Non-pigmented ciliary epithelial cell (primary cell): ENCODE results near the gene INAFM2.

ENCODE experiments used
- DNase-seq: peaks from one replicate; pipeline ENCODE4 v3.0.0-alpha.2; 2010; ENCODE audit warnings: low read depth

INAFM2 gene

DNA sequence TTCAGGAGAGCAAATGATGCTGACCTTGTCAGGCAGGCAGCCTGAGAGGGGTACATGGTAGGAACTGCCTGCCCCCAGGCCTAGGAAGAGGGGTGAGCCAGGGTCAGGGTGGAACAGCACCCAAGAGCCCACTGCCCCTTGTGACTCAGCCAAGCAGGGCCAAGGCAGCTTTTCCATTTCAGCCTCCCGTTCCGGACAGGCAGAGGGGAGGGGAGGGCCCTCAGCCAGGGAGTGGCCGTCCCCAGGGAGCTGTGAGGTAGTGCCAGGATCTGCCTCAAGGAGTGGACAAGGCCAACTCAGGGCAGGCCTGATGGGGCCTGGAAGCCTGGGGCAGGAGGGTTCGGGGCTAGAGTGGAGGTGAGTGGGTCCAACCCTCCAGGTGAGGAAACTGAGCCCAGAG lies 35.5 kb upstream of the INAFM2 start:
- no peak for DNase-seq

DNA sequence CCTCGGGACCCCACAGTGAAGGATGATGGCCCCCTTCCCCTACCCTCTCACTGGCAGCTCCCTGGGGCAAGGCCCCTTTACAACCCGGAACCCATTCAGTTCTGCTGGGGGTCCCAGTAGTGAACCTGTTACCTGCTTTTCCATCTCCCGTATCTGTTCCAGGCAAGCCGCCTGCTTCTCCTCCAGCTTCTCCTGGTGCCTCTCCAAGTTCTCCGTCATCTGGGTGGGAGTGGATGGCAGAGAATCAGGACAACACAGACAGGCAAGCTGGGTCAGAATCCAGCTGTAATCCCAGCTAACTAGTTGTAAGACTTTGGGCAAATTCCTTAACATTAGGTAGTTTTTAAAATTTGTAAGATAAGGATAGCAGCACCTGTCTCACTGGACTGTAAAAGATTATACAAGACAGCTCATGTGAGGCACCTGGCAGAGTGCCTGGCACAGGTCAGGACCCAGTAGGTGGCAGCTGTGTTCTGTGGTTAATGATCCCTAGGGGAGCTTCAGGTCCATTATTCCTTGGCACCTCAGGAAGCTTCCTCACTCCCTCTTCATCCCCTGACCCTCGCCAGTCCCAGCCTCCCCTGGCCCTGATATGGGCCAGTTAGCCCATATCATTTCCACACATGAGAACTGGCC lies 34.2 kb upstream of the INAFM2 start:
- DNase-seq, result no peak

DNA sequence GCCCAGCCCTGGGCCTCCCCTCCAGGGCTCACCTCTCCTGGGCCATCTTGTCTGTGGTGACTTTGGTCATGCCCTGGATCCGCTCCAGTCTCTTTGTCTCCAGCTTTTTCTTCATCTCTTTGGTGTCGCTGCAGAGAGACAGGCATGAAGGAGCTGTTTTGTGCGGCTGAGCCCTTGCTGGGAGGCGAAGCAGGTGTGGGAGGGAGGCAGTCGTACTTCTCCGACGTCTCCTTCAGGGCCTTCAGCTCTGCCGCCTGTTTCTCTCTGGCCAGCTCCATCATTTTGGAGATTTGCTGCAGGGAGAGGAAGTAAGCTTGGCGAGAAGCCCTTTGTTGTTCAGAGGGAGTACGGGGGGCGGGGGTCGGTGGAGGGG lies 33.0 kb upstream of the INAFM2 start:
- DNase-seq, result no peak

DNA sequence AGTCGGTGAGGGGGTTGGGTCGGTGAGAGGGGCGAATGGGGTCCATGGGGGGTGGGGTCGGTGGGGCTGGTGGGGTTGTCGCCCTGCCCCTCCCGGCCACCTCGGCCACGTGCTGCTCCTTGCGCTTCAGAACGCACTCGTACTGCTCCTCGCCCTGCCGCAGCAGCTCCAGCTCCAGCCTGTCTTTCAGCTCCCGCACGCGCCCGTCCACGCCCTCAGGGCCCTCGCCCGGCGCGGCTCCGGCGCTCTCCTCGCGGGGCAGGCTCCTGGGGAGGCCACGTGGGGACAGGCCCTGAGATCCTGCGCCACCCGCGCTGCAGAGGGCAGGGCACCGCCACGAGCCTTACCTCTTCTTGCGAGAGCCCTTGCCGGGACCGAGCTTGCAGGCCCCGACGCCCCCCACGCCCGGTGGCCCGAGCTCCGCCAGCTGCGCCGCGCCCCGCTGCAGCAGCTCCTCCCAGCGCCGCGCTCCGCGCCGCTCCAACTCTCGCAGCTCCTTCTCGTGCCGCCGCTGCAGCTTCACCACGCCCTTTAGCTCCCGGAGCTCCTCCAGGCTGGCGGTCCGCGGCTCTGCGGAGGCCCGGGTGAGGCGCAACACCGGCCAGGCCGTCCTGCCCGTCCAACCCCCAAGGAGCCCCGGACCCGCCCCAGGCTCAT lies 32.4 kb upstream of the INAFM2 start:
- DNase-seq, result no peak

DNA sequence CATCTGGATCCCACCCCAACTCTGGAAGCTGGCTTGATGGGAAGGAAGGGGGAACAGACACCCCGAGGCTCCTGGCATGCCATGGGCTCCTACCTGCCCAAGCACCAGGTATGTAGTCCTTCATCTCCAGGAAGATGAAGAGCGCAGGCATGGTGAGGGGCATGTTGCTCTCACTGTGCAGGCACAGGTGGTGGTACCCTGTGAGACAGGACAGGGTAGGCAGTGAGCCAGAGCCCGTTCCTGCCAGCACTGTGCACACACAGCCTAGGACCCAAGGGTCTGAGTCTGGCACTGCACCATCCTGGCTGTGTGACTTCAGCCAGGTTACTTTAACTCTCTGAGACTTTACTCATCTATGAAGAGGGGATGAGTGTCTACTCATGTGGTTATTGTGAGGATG lies 31.2 kb upstream of the INAFM2 start:
- no peak for DNase-seq

DNA sequence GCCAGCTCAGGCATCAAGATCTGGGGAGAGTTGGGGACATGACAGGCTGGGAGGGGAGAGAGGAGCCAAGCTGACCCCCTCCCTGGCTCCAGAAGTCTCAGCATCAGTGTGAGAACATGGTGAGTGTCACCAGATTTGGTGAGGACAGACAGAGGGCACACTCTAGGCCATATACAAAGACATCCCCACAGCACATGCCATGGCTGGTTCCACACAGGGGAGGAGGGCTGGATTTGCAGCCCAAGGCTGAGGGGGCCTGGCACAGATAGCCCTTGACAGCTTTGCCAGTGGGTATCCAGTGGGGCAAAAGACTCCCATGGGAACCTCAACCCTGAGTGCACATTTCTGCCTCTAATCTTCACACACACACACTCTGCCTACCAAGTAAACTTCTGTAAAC lies 30.5 kb upstream of the INAFM2 start:
- DNase-seq, result no peak

DNA sequence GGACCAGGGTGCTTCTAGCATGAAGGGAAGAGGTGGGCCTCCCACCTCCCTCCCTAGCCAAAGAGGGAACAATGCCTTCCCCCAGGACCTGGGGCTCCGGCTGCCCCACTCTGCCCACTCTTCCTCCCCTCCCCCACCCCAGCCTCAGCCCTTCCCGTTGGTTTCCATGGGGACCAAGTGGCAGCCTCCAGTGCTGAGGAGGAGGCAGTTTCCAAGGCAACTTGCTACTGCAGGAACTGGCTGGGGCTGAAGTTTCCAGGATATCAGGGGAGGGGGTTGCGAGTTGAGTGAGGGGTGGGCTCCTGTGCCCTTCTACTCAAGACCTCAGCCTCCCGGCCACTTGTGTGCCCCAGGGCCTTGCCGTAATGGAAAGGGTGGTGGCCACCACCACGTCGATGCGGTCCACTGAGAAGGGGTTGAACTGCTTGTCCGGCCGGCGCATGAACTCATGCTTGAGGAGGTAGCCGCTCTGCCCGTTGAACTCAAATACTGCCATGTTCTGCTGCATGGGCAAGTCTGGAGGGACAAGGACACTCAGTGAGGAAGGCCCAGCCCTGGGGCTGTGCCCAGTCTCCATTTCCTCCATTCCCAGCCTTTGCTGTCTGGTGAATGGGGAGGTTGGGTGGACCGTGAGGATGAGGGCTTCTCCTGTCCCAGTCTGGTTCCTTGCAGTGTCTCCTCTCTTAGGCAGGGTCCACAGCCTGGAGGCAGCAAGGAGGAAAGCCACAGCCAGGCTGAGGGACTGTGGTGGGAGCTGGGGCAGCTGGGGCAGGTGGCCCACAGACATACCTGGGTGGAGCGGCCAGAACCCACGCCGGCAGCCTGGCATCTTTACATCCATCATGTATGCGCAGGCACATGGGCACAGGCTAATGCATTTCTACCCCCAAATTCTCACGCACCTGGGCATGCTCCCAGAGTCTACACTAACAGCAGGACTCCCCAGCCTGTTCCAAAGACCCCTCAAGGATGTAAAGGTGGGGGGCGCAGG lies 29.3 kb upstream of the INAFM2 start:
- DNase-seq, result no peak

DNA sequence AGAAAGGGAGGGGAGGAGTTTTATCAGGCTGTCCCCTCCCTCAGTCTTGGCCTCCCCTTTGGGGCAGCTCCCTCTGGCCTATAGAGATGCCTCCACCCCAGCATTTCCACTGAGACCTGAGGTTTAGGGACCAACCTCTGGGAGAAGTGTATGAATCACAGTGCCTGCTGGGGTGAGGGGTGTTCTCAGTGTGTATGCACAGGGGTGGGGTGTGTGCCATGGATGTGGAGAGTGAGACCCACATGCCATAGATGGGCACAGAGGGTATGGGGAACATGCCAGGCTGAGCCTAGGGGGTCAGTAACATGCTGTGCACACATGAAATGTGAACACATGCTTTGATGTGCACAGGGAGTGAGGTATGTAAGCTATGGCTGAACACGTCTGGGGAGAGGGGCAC lies 28.2 kb upstream of the INAFM2 start:
- DNase-seq, result no peak

DNA sequence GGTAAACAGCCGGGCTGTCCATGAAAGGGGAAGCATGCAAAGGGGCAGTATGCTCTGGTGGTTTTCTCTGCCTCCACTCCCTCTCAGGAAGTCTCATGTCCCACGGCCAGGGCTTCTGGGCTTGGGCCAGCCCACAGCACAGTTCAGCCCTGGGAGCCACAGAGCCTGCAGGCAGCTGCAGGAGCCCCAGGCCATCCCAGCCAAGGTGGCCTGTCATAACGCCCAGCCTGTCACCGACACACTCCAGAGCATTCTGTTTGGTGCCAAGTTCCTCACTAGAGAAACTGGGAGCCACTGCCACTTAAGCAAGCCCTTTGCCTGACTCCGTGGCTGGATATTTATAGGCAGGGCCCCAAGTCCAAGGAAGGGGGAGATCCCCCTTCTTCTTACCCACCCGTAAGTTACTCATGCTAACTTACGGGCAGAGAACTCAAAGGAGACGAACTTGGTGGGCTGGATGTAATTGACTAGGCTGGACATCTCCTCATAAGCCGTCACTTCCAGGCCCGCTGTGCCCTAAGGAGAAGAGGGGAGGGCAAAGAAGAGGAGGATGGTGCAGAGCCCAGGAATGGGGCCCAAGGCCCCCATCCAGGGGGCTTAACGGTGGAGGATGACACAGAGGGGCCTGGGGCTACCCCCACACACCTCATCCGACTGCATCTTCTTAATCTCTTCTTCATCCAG lies 27.5 kb upstream of the INAFM2 start:
- no peak for DNase-seq

DNA sequence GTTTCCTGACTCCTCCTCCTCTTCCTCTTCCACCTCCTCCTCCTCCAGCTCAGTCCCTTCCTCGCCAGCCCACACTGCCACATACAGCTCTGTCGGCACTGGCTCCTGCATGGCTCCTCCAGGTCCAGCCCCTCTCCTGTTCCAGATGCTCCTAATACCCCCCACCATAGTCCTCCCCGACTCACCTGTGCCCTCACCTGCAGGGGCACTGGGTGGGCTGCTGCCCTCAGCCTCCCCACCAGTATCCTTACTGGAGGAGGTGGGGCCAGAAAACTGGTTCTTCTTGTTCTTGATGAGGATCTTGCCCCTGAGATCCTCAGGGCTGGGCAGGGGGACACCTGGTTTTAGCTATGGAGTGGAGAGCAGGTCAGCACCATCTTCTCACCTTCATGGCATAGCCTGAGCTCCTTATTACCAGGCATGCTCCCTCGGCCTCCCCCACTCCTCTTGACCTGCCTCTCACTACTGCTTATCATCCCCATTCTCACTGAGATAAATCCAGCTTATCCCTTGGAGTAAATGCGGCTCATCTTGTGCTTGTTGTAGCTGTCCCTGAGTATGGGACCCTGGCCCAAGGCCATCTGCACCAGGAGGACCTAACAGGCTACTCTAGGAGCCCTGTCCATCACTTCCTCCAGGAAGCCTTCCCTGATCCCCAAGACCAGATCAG lies 26.8 kb upstream of the INAFM2 start:
- DNase-seq, result no peak

DNA sequence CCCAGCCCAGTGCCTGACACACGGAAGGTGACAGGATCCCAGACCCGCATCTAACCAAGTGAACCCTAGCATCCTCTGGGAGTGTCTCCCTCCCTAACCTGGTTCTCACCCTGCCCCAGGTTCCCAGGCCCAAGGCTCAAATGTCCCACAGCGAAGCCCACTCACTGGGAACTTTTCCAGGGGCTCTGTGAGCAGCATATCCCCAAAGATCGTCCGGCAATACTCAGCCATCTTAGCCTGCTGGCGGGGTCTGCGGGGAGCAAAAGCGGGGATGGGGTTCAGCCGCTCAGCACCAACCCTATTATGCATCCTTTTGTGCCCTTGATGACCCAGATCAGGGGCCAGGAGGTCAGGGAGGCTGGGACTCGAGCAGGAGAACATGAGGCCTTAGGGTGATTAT lies 26.1 kb upstream of the INAFM2 start:
- no peak for DNase-seq

DNA sequence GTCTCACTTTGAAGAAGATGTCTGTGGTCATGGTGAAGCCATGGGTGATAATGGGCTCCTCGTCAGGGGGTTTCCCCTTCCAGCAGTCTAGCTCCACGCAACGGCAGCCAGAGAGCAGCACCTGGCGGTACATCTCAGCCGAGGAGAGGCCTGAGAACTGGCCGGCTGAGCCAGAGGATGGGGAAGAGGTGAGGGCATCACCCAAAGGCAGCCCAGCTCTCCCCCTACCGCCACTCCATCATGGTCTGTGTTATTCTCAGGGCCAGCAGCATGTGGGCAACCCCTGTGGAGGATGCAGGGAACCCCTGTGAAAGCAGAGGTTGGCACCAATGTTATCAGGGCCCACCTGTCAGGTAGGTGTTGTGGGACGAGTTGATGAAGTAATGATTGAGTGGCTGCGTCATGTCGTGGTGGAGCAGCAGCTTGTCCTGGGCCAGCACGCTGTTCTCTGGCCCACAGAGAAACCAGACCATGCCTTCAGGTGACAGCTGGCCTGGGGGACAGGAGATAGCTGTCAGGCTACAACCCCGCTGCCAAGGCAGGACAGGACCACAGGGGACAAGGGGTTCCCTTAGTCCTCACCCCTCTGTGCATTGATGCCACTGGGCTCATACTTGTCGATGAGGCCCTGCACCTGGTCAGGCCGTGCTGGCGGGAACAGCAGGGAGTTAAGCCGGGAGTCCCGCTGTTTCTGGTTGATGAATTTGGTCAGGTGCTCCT lies 25.1 kb upstream of the INAFM2 start:
- DNase-seq, result no peak

DNA sequence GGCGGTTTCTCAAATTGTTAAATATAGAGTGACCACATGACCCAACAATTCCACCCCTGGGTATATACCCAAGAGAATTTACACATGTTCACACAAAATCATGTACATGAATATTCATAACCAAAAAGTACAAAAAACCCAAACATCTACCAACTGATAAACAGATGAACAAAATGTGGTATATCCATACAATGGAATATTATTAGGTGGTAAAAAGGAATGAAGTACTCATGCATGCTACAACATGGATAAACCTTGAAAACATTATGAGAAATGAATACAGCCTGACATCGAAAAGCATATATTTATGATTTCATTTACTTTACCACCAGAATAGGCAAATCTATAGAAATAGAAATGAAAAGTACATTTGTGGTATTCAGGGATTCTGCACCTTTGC lies 23.1 kb upstream of the INAFM2 start:
- DNase-seq, result no peak

DNA sequence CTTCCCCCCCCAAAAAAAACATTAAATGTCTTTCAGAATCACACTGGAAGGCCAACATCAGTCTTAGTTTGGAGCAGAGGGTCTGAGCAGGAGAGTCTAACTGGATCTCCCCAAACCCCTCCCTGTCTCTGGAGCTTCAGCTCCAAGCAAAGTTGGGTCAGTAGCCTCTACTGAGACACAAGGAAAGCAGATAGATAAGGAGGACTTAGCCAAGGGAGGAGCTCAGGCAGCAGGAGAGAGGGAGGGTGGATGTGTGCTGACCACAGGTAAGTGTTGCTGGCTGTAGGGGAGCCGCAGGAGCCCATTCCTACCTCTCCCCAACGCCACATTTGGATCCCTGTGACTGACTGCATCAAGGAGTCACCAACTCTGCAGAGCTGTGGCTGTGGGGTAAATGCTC lies 22.7 kb upstream of the INAFM2 start:
- no peak for DNase-seq

DNA sequence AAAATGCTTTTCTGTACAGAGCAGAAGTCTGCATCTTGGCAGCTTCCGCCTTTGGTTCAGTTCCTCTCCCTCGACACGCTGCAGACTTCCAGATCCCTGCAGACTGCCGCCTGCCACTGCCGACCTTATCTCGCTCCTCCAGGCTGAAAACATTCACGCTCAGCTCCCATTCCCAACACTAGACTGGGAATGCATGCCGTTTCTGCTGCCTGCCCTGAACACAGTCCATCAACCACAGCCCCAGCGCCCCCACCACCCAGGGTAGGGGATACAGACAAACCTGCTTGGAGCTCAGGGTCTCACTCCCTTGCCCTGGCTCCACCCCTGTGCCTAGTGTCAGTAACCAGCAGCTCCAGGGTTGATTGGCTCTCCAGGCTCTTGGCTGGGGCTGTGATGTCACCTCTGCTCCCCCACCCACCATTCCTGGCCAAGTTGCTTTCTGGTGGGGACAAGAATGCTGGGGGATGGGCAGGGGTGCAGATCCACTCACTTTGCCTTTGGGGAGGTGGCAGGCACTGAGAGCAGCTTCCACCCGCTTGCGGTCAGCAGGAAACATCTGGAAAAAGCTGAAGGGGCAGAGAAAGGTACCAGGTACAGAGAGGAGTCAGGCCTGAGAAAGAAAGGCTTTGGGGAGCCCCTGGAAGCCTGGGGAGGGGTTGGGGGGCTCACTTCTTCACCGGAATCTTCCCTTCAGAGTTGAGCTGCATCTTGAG lies 21.9 kb upstream of the INAFM2 start:
- no peak for DNase-seq

DNA sequence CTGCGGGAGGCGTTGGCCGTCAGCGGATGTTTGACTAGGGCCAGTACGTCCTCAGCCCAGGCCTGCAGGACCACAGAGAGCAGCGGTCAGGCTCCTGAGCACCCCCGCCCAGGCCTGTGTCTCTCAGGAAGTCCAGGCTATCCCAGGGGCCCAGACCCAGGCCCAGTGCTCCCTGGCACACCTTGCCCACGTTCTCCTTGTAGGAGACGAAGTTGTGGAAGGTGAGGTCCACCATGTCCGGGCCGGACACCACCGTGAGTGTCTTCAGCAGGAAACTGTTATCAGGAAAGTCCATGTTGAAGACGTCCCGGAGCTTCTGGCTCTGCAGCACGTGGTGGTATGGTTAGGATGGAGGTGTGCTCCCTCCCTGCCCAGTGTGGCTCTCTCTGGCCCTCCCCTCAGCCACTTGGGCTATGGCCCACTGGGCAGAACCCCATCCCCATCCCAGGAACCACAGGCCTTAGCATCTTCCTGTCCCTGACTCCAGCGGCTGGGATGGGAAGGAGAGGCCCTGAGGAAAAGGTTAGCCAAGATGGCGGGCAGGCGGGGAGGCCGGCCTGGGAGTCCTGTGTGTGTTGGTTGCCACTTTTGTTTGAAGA lies 21.1 kb upstream of the INAFM2 start:
- DNase-seq, result no peak

DNA sequence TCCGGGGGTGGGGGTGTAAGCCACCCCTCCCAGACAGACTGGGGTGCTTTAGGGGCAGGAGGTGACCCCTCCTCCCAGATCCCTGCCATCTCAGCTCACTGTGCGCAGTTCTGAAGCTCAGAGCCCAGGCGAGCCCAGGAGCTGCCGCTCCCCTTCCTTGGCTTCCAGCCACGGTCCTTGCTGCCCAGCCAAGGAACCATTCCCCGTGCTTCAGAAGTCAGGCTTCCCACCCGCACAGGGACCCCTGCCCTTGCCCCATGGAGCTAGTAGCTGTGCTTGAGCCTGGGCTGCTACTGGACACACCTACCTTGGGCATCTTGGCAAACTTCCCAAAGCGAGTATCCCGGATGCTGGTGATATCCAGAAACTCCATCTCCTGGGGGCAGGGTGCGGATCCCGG lies 20.5 kb upstream of the INAFM2 start:
- DNase-seq, result no peak

DNA sequence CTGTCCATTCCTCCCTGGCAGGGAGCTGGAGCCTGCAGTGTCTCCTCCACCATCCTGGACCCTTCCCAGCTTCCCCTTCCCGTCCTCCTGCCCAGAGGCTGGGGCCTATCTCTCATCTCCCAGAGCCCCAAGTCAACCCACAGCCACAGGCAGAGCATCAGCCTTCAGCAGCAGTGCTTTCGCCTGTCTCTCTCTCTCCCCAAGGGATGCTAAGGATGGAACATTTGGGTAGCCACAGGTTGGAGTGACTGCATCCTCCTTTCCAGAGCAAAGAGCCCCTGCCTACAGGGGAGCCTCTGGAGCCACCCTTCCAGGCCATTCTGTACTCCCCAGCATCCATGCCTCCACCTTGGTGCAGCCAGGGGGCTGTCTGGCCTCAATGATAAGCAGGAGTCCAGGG lies 19.9 kb upstream of the INAFM2 start:
- no peak for DNase-seq

DNA sequence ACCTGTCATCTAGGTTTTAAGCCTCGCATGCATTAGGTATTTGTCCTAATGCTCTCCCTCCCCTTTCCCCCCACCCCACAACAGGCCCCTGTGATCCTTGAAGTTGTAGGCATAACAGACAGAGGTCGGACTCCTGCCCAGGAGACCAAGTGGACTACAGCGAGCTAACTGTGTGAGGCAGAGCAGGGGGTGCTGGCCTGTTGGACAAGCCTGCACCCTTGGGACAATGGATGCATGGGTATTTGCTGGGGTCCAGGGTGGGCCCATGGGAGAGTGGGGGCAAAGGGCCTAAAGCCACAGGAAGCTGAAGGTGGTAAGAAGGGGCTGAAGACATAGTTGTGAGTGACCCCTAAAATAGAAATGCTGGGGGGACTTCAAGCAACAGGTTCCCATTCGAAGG lies 18.2 kb upstream of the INAFM2 start:
- no peak for DNase-seq

DNA sequence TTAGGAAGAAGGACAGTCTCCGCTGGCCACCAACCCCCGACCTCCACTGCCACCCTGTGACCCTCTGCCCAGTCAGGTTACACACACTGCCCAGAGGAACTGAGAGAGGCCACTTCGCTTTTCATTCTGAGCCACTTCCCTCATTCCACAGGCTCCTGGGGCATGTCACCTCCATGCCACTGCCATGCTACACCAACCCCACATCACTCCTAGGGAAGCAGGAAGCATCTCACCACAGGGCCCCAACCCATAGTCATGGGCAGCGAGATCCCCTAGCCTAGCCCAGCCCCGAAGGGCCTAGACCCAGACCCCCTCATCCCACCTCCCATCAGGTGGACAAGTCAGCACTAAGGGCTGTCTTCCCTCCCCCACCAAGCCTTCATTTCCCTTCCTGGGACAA lies 17.1 kb upstream of the INAFM2 start:
- DNase-seq, result no peak
